Lung microvascular endothelial cell (primary cell): ENCODE data around the gene LGI2. TPM values are rescaled to one million over a fixed set of nuclear protein-coding genes. Genes with fewer than 3 reads are reported as not detected.
"Not testable (repeated sequence)": the region's sequence is repeated elsewhere in the genome, so short reads cannot be mapped to it uniquely, and the experiment has no call there.

ENCODE experiments used
- DNase-seq, 2 donors: peaks; one replicate each; pipeline versions ENCODE4 v3.0.0 to v3.0.0-alpha.2; 2010; ENCODE audit warnings: low read depth in 2 of 2
- total RNA-seq: library from RNA; depleted of rRNA; stranded (reverse); fragments of >200 nt; gene quantifications from 2 replicates; pipeline ENCODE4 v1.2.1, GENCODE V29; 2014

The LGI2 gene
- not detected in 2 replicates for total RNA-seq

GRCh38 chr4:25030277-25031076 is at the start of gene LGI2:
TSS of gene LGI2 (minus strand) at chr4:25030946. CDS start at chr4:25030693, 253 bp downstream.
- DNase-seq, result peak in 1 of 2 donors; percentile 8

GRCh38 chr4:25078523-25078922 is 47.8 kb upstream of the LGI2 start:
- DNase-seq, result no peak

GRCh38 chr4:25076625-25077398 is 46.1 kb upstream of the LGI2 start:
- DNase-seq, result no peak

GRCh38 chr4:25075851-25076250 is 45.1 kb upstream of the LGI2 start:
- no peak for DNase-seq

GRCh38 chr4:25075129-25075528 is 44.4 kb upstream of the LGI2 start:
- no peak for DNase-seq

GRCh38 chr4:25070545-25070944 is 39.8 kb upstream of the LGI2 start:
- DNase-seq, result no peak

GRCh38 chr4:25069014-25069413 is 38.3 kb upstream of the LGI2 start:
- DNase-seq, result no peak

GRCh38 chr4:25068386-25068785 is 37.6 kb upstream of the LGI2 start:
- no peak for DNase-seq

GRCh38 chr4:25065932-25066590 is 35.3 kb upstream of the LGI2 start:
- no peak for DNase-seq

- no peak for DNase-seq
Measured at GRCh38 chr4:25065431-25065858, 34.7 kb upstream of the LGI2 start.

GRCh38 chr4:25064447-25064846 is 33.7 kb upstream of the LGI2 start:
- not testable (repeated sequence) for DNase-seq

GRCh38 chr4:25063116-25063515 is 32.4 kb upstream of the LGI2 start:
- no peak for DNase-seq

- no peak for DNase-seq
Measured at GRCh38 chr4:25062098-25062497, 31.4 kb upstream of the LGI2 start.

GRCh38 chr4:25061602-25062001 is 30.9 kb upstream of the LGI2 start:
- no peak for DNase-seq

GRCh38 chr4:25060963-25061340 is 30.2 kb upstream of the LGI2 start:
- DNase-seq, result no peak

GRCh38 chr4:25060241-25060962 is 29.7 kb upstream of the LGI2 start:
- no peak for DNase-seq

GRCh38 chr4:25059791-25060190 is 29.0 kb upstream of the LGI2 start:
- DNase-seq, result no peak

GRCh38 chr4:25058796-25059195 is 28.1 kb upstream of the LGI2 start:
- no peak for DNase-seq

- DNase-seq, result no peak
Measured at GRCh38 chr4:25057299-25057698, 26.6 kb upstream of the LGI2 start.

- DNase-seq, result not testable (repeated sequence)
Measured at GRCh38 chr4:25052037-25052436, 21.3 kb upstream of the LGI2 start.

GRCh38 chr4:25051534-25051933 is 20.8 kb upstream of the LGI2 start:
- no peak for DNase-seq
